ENCODE measurements around the gene TAPBPL.

TAPBPL gene

GRCh38 chr12:6507102-6507998 lies 55.5 kb downstream of the TAPBPL start:
- no peak for TF ChIP-seq CTCF (IDR thresholded peaks at IDR 0.05; ENCODE audit: low read depth, low read length)

GRCh38 chr12:6508087-6508486 lies 56.2 kb downstream of the TAPBPL start:
- no peak for TF ChIP-seq CTCF (IDR thresholded peaks at IDR 0.05; ENCODE audit: low read depth, low read length)
- no peak overlapping the region for H3K4me3 ChIP-seq (ENCODE audit: low read depth, low read length)

More at GRCh38 chr12:6507102-6507998, 55.5 kb downstream of the TAPBPL start:
- H3K4me3 ChIP-seq (ENCODE audit: low read depth, low read length), result no peak overlapping the region

Measured in WI38 (cell line).